ENCODE results near the gene PHACTR2.

DNA sequence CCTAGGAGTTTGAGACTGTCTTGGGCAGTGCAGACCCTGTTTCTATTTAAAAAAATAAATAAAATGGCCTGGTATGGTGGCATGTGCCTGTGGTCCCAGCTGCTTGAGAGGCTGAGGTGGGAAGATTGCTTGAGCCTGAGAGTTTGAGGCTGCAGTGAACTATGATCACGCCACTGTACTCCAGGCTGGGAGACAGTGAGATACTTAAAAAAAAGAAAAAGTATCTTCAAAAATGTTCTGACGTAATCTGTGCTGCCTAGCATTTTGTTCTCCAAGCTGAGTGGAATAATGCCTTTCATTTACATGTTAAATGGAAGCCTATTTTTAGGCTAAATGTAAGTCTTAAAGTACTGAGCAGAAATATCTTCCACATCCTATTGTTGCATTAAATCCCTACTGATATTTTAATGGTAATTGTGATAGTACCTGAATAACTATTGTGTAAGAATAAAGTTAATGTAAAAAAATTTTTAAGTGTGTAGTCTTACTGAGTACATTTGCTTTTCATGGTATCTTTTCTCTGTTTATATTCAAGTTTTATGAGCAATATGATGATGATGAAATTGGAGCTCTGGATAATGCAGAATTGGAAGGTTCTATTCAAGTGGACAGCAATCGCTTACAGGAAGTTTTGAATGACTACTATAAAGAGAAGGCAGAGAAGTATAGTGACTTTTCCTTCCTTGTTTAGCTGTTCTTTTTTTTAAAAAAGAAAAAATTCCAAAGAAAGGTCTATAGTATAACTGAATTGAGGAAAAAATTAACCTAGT, 182.3 kb downstream of the PHACTR2 start:
- TF ChIP-seq CTCF (IDR thresholded peaks at IDR 0.05): no peak
- TF ChIP-seq POLR2A (IDR thresholded peaks at IDR 0.05): no peak
- no peak for TF ChIP-seq POLR2AphosphoS5 (IDR thresholded peaks at IDR 0.05)
- TF ChIP-seq EP300 (IDR thresholded peaks at IDR 0.05): no peak

Data from gastroesophageal sphincter (tissue), 3 donors.